ENCODE measurements around the gene GINM1.

The GINM1 gene, protein sequence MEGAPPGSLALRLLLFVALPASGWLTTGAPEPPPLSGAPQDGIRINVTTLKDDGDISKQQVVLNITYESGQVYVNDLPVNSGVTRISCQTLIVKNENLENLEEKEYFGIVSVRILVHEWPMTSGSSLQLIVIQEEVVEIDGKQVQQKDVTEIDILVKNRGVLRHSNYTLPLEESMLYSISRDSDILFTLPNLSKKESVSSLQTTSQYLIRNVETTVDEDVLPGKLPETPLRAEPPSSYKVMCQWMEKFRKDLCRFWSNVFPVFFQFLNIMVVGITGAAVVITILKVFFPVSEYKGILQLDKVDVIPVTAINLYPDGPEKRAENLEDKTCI

DNA sequence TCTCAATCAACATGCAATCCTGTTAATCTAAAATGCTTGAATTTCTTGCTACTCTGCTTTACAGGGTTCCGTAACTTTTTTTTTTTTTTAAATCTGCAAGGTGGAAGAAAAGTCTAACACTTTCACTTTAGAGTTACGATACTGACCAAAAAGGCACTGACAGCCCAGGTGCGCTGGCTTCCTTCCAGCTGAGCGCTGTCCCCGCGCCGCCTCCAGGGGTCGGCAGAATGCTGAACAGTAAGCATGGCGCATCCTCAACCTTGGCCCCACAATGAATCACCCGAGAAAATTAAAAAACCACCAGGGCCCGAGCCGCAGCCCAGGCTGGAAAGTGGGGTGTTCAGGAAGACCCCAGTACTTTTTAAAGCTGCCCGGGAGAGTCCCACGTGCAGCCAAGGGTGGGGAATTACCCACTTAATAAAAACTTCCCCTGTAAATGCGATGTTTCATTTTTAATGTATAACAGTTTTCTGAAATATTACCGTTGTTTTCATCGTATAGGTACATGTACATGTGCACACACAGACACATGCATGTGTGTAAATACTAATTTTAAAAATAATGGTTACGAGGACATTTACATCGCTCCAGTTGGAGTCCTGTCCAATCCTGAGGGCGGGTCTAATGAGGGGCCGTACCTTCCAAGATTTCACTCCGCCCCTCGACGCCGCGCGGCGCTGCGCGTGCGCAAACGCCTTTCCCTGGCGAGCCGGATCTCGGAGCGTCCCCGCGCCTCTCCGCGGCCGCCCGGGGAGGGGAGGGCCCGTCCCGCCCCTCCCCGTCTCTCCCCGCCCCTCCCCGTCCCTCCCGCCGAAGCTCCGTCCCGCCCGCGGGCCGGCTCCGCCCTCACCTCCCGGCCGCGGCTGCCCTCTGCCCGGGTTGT, at the start of gene GINM1:
GINM1 (plus strand) TSS at position 849 of the 883 bp plus-strand sequence. CDS start 40 bp downstream, outside the sequence.
- DNase-seq: peak; percentile 72

DNA sequence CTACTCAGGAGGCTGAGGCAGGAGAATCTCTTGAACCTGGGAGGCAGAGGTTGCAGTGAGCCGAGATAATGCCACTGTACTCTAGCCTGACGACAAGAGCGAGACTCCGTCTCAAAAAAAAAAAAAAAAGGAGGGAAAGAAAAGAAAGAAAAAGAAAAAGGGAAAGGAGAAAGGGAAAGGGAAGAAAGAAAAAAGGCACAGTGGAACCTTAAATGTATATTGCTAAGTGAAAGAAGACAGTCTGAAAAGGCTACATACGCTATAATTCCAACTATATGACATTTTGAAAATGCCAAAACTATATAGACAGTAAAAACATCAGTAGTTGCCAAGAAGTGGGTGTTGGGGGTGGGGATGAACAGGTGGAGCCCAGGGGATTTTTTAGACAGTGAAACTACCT, 36.5 kb upstream of the GINM1 start:
- no peak for DNase-seq

DNA sequence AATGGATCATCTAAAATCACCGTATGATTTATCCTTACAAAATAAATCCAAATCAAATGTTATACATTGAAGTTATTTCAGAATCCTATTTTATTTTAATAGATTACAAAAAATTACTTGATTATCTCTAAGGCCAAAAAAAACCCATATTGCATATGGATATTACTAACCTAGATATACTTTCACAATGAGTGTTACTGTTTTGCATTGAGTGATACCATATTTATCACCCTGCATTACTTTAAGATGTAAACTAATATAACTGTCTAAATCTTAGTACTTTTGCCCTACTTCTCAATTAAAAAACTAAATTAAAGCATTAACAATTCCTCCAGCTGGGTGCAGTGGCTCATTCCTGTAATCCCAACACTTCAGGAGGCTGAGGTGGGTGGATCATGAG, 31.4 kb upstream of the GINM1 start:
- DNase-seq: no peak

DNA sequence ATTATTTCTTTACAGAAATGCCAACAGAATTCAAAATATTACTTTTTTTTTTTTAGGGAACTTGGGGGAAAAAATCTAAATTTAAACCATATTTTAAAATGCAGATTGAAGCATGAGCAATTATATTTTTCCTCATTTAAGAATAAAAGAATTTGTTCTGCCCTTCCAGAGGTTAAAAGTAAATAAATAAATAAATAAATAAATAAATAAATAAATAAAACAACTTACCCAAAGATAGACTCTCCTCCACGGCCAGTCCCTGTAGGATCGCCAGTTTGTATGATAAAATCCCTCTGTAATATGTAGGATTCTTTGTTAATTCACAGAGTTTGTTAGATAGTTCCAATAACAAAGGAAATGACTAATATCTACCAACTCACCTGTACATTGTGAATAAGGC, 25.0 kb upstream of the GINM1 start:
- DNase-seq: no peak

DNA sequence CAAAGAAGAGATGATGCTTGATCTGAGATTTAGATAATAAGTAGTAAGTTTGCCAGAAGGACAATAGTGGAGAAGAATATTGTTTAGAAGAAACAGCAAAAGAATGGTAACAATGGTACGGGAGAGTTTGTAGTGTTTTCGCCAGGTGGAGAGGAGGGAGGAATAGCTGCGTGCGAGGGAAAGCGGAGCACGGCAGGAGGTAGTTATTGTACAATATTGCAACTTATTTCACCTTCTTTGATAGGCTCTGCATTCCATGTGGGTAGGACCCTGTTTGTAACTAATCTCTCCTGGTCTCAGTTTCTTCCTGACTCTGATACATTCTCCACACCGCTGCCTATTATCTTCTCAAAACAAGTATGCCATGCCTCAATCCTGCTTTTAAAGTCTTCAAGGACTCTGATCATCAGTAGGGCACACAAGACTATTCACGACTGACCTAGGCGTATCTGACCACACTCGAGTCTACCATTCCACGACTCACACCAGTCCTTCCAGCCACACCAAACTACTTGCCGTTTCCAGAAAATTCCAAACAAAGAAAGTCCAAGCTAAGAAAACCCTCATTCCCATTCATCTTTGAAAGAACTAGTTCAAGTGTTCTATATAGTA, 21.4 kb upstream of the GINM1 start:
- DNase-seq: no peak

DNA sequence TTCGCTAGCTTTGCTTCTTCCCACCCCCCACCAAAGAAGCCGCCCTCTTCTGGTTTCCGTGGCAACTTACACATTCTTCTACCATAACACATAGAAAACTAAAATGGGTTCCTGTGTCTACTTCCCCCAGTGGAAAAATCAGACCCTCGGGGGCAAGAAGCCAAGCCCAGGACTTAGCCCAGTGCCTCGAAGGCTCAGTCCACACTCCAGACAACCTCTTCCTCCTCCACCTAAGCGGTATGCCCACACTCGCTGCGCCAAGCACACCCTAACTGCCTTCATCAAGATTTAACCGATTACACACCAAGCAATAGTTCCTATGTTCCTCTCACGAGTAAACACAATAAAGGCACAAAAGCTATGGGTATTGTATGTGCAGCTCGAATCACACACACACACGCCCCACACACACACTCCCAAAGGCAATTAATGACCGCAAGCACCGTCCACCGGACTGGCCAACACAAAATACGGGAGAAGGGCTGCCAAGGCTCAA, 20.9 kb upstream of the GINM1 start:
- DNase-seq: no peak

DNA sequence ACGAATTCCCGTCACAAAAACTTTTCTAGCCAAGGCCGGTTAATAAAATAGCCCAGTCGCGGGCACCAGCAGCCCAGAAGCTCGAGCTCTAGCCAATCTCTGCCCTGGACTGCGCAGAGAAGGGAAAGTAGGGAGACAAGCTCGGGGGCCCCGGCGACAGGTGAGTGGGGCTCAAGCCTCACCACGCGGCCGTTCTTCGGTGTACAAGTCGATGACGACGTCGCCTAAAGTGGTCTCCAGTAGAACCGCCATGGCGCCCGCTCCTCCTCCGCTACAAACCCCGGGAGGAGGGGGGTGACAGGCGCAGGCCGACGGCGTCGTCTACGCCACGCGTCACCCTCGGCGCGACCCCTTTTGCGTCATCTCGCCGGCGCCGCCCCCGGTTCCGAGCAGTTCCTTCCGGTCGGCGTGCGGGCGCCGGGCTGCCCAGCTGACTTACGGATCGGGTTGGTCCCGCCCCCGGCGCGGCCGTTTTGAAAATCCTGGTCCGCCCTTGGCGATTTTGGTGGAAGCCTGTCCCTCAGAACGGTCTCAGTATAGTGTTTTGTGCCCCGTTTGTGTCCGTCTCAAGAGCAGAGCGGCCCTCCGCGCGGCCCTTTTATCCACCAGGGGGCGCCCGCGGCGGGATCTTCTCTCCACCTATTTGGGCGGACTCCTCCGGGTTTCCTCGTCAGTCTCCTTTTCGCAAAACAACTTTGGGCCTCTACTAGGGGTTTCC, 20.3 kb upstream of the GINM1 start, which contains the start of gene PPIL4:
PPIL4 (minus strand) TSS at position 290 of the 718 bp plus-strand sequence; CDS start at position 252, 38 bp downstream.
- peak; percentile 72 for DNase-seq

DNA sequence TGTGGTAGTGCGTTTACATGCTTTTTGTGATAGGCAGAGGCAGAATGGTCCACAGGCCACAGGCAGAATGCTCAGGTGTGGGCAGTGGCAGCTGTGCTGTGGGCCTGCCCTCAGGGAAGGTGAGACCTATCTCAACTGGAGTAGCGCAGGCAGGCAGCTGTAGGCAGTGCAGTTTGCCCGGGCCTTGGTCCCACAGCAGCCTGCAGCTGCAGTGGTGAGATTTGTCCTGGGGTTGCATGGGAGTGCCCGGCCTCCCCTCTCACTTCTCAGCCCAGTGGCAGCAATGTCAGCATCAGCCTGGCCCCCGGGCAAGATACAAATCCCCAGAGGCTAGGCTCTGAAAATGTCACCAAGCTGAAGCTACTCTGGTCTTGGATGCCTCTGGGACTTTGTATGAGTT, 14.3 kb upstream of the GINM1 start:
- DNase-seq: no peak

DNA sequence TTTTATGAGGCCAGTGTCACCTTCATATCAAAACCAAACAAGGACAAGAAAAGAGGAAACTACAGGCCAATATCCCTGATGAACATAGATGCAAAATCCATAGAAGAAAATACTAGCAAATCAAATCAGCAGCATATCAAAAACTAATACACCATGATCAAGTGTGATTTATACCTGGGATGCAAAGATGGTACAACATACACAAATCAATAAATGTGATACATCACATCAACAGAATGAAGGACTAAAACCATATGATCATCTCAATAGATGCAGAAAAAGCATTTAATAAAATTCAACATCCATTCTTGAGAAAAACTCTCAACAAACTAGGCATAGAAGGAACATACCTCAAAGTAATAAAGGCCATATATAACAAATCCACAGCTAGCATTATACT, 8.1 kb upstream of the GINM1 start:
- DNase-seq: no peak

DNA sequence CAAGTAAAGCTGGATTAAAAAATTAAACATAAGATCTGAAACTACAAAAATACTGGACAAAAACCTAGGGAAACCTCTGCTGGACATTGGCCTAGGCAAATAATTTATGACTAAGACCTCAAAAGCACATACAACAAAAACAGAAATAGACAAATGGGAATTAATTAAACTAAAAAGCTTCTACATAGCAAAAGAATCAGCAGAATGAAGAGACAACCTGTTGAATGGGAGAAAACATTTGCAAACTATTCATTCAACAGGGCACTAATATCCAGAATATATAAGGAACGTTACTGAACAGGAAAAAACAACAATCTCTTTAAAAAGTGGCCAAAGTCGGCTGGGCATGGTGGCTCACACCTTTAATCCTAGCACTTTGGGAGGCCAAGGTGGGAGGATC, 6.8 kb upstream of the GINM1 start:
- no peak for DNase-seq

DNA sequence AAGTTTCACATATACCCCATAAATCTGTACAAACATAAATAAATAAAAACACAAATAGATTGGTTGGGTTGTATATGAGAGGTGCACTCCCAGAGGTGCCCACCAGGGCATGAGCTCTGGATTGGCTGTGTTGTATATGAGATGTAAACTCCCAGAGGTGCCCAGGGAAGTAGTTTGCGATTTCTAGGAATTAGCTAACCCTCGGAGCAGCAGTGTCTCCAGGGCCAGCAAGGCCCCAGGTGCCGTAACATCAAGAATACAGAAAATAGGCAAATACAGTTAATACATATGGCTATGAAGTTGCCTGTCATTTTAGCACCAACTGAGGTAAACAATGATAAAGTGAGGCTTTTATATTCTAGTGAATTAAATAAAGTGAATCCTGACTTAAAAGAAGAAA, 5.4 kb upstream of the GINM1 start:
- DNase-seq: no peak

DNA sequence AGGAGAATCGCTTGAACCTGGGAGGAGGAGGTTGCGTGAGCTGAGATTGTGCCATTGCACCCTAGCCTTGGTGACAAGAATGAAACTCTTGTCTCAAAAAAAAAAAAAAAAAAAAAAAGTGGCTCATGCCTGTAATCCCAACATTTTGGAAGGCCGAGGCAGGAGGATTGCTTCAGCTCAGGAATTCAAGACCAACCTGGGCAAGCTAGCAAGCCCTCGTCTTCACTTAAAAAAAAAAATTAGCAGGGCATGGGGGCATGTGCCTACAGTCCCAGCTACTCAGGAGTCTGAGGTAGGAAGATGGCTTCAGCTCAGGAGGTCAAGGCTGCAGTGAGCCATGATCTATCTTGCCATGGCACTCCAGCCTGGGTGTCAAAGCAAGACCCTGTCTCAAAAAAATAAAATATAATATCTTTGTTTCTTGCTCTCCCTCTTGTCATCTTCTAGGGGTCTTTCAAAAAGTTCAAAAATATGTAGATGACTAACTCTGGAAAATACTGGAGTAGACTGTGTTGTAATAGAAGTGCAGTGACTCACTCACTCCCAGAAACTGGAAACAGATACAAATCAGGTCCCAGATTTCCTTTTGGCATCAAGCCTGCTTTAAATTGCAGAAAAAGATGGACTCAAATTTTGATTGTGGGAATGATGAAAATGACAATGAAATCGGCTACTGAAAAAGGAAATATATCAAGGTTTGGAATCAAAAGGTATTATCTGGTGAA, 2.8 kb upstream of the GINM1 start:
- DNase-seq: no peak

DNA sequence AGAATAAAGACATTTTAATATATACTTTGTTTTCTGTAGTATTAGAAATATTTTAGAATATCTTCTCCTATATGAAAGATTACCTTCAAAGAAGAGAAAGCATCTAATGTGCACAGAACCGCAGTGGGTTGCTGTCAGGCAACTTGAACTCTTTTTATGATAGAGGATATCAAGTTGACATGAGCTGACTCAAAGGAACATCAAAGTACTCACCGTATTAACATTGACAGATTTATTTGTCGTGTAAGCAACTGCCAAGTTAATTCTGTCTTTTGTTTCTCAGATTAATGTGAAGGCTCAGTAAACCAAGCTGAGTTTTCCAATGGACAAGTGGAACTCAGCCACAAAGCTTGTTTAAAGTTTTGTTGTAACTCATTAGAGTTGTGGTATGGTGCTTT, 2.2 kb upstream of the GINM1 start:
- DNase-seq: no peak

DNA sequence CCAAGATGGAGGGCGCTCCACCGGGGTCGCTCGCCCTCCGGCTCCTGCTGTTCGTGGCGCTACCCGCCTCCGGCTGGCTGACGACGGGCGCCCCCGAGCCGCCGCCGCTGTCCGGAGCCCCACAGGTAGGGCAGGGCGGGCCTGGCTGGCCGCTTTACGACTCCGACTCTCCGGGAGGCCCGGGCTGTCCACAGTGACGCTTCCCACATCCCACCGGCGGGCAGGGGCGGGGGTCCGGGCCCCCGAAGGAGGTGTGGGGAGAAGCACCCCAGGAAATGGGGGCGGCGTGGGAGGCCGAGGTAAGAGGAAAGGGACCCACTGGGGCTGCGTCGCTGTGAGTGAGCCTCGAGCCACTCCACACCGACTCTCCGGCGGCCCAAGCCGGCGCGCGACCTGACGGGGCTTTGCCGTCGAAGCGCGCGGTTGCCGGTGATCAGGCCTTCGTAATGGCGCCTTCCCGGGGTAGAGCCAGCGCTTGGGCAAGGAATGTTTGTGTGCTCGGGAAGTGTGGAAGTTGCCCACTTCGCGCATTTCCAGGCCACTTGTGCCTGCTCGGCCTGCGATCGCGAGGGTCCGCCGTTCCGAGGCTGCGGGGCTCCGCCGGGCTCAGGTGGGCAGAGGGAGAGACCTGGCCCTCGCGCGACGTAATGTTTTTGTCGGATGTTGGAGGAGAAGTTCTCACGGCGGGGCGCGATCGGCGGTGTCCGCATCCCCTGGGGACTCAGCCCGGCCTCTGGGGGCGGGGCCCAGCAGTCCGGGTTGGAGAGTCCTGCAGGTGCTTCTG, 427 bp downstream of the GINM1 start:
- peak; percentile 19 for DNase-seq

DNA sequence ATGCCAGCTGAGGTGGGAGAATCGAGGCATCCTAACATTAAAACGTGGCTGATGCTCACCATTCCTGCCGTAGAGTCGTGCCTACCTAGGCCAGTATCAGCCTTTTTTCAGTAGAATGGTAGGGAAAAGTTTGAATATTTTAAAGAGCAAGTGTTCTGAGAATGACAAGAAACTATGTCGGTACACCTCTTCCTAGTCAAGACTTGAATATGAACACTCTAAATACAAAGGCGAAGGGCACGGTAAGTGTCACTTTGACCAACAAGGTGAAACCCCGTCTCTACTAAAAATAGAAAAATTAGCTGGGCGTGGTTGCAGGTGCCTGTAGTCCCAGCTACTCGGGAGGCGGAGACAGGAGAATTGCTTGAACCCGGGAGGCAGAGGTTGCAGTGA, 1.0 kb downstream of the GINM1 start:
- no peak for DNase-seq

DNA sequence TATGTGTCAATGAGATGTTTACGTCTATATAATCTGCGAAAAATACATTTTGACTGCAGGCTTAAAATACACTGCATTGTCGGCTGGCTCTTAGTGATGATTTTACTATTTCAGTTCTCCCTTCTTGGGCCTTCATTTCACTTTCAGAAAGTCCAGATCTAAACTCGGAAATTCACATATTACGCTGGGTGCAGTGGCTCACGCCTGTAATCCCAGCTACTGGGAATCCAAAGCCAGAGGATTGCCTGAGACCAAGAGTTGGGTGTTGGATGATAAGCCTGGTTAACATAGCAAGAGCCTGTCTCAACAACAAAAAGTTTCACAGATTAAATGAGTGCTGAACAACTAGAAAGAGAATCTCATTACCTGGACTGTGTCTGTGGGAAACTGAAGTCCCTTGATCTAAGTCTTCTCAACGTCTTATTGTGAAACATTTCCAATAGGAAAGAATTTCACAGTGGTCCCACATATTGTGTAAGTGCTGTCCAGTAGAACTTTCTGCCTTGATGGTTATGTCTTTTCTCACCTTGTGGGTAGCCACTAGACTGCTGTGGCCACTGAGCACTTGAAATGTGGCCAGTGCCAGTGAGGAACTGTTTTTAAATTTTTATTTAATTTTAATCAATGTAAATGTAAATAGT, 1.9 kb downstream of the GINM1 start:
- no peak for DNase-seq

DNA sequence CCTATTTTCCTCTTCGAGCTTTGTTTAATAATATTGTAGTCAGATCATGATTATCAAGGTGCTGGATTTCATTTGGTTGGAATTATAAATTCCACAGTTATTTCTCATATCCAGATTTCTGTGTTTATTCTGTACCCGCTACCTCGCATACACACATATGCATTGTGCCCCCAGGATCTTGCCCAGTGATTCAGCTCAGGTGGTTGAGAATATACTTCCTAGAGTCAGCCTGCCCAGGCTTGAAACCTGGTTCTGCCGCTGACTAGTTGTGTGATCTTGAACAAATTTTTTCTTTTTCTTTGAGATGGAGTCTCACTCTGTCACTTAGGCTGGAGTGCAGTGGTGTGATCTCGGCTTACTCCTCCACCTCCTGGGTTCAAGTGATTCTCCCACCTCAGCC, 14.7 kb downstream of the GINM1 start:
- no peak for DNase-seq

DNA sequence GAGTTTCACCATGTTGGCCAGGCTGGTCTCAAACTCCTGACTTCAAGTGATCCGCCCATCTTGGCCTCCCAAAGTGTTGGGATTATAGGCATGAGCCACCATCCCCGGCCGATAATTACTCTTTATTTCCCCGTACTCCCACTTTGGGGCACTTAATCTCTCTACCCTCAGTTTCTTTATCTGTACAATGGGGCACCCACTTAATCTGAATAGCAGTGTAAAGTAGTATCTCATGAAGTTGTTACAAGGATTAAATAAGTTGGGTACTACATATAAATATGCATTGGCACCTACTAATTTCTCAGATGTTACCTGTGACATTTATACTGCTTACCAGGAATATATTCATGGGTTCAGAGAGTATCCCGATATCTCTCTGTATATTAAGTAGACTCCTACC, 15.2 kb downstream of the GINM1 start:
- no peak for DNase-seq

DNA sequence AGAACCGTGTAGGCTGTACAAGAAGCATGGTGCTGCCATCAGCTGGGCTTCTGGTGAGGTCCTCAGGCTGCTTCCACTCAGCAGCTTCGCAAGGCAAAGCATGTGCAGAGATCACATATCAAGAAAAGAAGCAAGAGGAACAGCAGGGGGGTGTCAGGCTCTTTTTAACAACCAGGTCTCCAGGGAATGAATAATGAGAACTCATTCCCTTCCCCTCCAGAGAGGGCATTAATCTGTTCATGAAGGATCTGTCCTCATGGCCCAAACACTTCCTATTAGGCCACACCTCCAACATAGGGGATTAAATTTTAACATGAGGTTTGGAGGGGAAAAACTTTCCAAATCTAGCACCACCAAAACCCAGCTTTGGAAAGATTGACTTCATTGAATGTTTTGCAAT, 20.0 kb downstream of the GINM1 start:
- no peak for DNase-seq

DNA sequence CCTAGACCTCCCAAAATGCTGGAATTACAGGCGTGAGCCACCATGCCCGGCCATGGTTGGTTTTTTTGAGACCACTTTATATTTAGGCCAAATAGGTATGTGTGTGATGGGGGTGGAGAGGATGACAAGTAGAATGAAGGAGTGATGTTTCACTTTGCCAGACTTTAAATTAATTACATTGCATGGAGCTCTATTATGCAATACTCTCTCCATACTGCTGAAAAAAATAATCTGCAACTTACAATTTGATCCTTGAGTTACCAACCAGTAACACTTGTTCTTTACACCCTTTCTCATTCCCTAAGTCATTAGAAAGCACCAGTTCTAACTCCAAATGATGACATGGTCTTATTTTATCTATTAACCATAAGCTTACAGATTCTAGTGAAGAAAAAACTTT, 26.8 kb downstream of the GINM1 start:
- no peak for DNase-seq

DNA sequence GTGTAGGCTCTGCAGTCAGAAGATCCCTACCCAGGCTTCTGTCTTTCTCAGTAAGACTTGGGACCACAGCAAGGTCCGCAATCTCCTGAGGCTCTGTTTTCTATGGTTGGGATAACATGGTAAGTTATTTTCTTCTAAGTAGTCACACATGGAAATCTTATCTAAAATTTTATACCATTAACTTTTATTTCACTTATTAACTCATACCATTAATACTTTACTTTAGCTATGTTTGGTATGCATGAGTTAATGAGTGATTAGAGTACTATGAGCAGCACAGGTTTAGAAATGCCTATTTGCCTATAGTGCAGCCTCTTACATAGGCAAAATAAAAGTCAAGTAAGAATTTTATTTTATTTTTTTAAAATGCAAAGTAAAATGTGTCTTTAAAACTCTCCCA, 27.2 kb downstream of the GINM1 start:
- DNase-seq: no peak
